B cell (primary cell): ENCODE data around the gene CDC73. TPM values are rescaled to one million over a fixed set of nuclear protein-coding genes. Genes with fewer than 3 reads are reported as not detected.

Experiments used
- ATAC-seq: fragments of 200-7000 bp; cut with Tn5 transposase; one replicate; pipeline ENCODE4 v1.10.0; 2021; ENCODE audit warnings: low read depth, mild to moderate bottlenecking, moderate number of reproducible peaks, moderate library complexity
- CTCF ChIA-PET: fragments of 350-600 bp; sonication (Branson Sonifier 250); formaldehyde crosslinking; loops from one replicate; lab custom pipeline; 2021; ENCODE audit warnings: antibody characterized with exemption, inconsistent platforms; lab: Charles Lee
- POLR2A ChIA-PET: fragments of 350-600 bp; sonication (Branson Sonifier 250); formaldehyde crosslinking; loops from one replicate; lab custom pipeline; 2021; ENCODE audit warnings: antibody characterized with exemption; lab: Charles Lee
- DNase-seq: peaks from one replicate; pipeline ENCODE4 v3.0.0; 2013
- H2AFZ ChIP-seq: 2 replicates; pipeline ENCODE4 v1.6.1; 2012; ENCODE audit warnings: mild to moderate bottlenecking, low read depth, low read length; ENCODE audit not compliant: insufficient read depth, poor library complexity, severe bottlenecking
- H3K27ac ChIP-seq, 2 donors: 1 replicate in 1 of 2; 2 replicates in 1 of 2; pipeline ENCODE4 v1.5.1; 2012 to 2013; ENCODE audit warnings: low read length in 2 of 2, mild to moderate bottlenecking in 2 of 2, moderate library complexity in 1 of 2
- H3K27me3 ChIP-seq, 4 experiments: fragments of 200-600 bp in 1 of 4; sonication (generic) in 1 of 4; replicated peaks in 1 of 4; 1 replicate in 2 of 4; 2 replicates in 2 of 4; pipeline versions ENCODE4 v1.6.1 to v1.7.0; 2013 to 2016; ENCODE audit warnings: low read length in 3 of 4, mild to moderate bottlenecking in 2 of 4, mixed read lengths in 1 of 4, moderate library complexity in 1 of 4; ENCODE audit not compliant: insufficient read depth in 4 of 4, control insufficient read depth in 3 of 4; ENCODE audit errors: control extremely low read depth in 1 of 4
- H3K36me3 ChIP-seq, 2 experiments: replicated peaks in 1 of 2; 1 replicate in 1 of 2; 2 replicates in 1 of 2; pipeline versions ENCODE4 v1.6.1 to v1.7.1; 2013; ENCODE audit warnings: low read length in 1 of 2; ENCODE audit not compliant: insufficient read depth in 2 of 2, control insufficient read depth in 1 of 2; ENCODE audit errors: control extremely low read depth in 1 of 2, extremely low read depth in 1 of 2
- H3K4me1 ChIP-seq, 2 donors: fragments of 200-600 bp in 1 of 2; sonication (generic) in 1 of 2; 1 replicate in 1 of 2; 2 replicates in 1 of 2; pipeline versions ENCODE4 v1.5.1 to v1.6.1; 2013 to 2017; ENCODE audit warnings: low read length in 2 of 2; ENCODE audit not compliant: control insufficient read depth in 2 of 2, insufficient read depth in 2 of 2
- H3K4me2 ChIP-seq: replicated peaks from 2 replicates; pipeline ENCODE3; 2012; ENCODE audit warnings: mild to moderate bottlenecking, low read depth, low read length; ENCODE audit not compliant: poor library complexity, severe bottlenecking
- H3K4me3 ChIP-seq, 5 experiments: fragments of 200-600 bp in 1 of 5; sonication (generic) in 1 of 5; 1 replicate in 3 of 5; 2 replicates in 2 of 5; pipeline versions ENCODE4 v1.5.1 to v1.7.0; 2011 to 2016; ENCODE audit warnings: low read length in 4 of 5, mild to moderate bottlenecking in 4 of 5, low read depth in 2 of 5, control low read depth in 1 of 5, moderate library complexity in 1 of 5; ENCODE audit not compliant: insufficient read depth in 1 of 5; ENCODE audit errors: control extremely low read depth in 1 of 5, extremely low read depth in 1 of 5
- H3K79me2 ChIP-seq: fragments of 200-600 bp; sonication (generic); one replicate; pipeline ENCODE4 v1.6.0; 2016; ENCODE audit warnings: low read length; ENCODE audit not compliant: control insufficient read depth, insufficient read depth
- H3K9ac ChIP-seq: fragments of 200-600 bp; sonication (generic); 2 replicates; pipeline ENCODE4 v1.6.1; 2017; ENCODE audit warnings: mild to moderate bottlenecking, low read length, moderate library complexity
- H3K9me3 ChIP-seq, 3 donors: one replicate each; pipeline versions ENCODE4 v1.6.1 to v1.7.1; 2013; ENCODE audit warnings: low read length in 2 of 3; ENCODE audit not compliant: control insufficient read depth in 2 of 3, insufficient read depth in 1 of 3; ENCODE audit errors: control extremely low read depth in 1 of 3
- H4K20me1 ChIP-seq: 2 replicates; pipeline ENCODE4 v1.6.0; 2012; ENCODE audit warnings: mild to moderate bottlenecking, low read length; ENCODE audit not compliant: insufficient read depth, control insufficient read depth, poor library complexity, severe bottlenecking
- H3K27ac Mint-ChIP-seq: one replicate; pipeline ENCODE4 v1.8.0; 2021; ENCODE audit warnings: mixed read lengths
- H3K27me3 Mint-ChIP-seq: one replicate; pipeline ENCODE4 v1.8.0; 2021; ENCODE audit warnings: mixed read lengths
- H3K4me1 Mint-ChIP-seq: one replicate; pipeline ENCODE4 v1.8.0; 2021; ENCODE audit warnings: mixed read lengths
- H3K4me3 Mint-ChIP-seq: one replicate; pipeline ENCODE4 v1.8.0; 2021; ENCODE audit warnings: mixed read lengths
- H3K9me3 Mint-ChIP-seq: one replicate; pipeline ENCODE4 v1.8.0; 2022; ENCODE audit warnings: mixed read lengths; ENCODE audit not compliant: insufficient read depth
- EZH2 ChIP-seq: IDR thresholded peaks from 2 replicates; pipeline ENCODE4 v1.6.1; 2012; ENCODE audit warnings: borderline replicate concordance, low read depth, mild to moderate bottlenecking, moderate library complexity, low read length; ENCODE audit not compliant: insufficient read depth, poor library complexity, severe bottlenecking
- WGBS: methylation state at CpG from one replicate; pipeline ENCODE4 v1.1.5; 2013; ENCODE audit warnings: missing lambda C conversion rate; ENCODE audit not compliant: insufficient coverage; 5-methylcytosine and 5-hydroxymethylcytosine counted together
- intact Hi-C: fragments of 100-400 bp; cut with micrococcal nuclease; formaldehyde crosslinking; loops from one replicate; pipeline ENCODE4 v1.10.0; 2022
- polyA plus RNA-seq: library from polyadenylated mRNA; depleted of rRNA; stranded (reverse); fragments of >200 nt; gene quantifications from 2 replicates; pipeline ENCODE4 v1.2.3, GENCODE V29; 2012
- total RNA-seq, 2 donors: library from RNA; stranded (reverse); fragments of 120-200 nt in 1 of 2; gene quantifications; 1 replicate in 1 of 2; 2 replicates in 1 of 2; pipeline versions ENCODE4 v1.2.3 to v1.2.4, GENCODE V29; 2013 to 2022
- TF ChIP-seq, protein P1 (sequence below): fragments of 200-600 bp; IDR thresholded peaks from one replicate; pipeline ENCODE4 v1.8.0; 2022; ENCODE audit warnings: antibody characterized with exemption, mild to moderate bottlenecking

Gene CDC73
- total and polyA plus RNA-seq, 2 donors (not counting 1 experiment from before 2014, with no cell fraction given) = 6.1 to 71.7 TPM

DNA sequence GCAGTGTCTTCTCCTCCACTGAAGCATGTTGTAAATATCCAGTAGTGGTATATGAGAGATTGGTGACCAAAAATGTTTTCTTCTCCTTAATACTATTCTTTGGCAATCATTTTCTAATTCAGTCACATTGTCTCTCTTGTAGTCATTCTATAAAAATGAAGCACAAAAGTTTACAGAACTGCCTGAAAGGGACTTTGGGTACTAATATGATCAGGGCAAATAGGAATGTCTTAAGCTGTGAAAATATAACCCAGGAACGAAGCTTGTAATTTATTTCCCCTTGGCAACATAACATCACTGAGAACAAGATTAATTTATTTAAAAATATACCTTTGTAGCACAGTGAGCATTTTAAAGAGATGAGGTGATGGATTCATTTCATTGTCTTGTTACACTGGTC, 59.7 kb downstream of the CDC73 start:
- no peak overlapping the region for H3K4me3 ChIP-seq
- Mint-ChIP-seq H3K4me3 (no peak overlapping the region), H3K27ac (no peak overlapping the region), H3K27me3 (no peaks in the 10 kb centered on the region), H3K4me1 (peaks cover 13% of the 10 kb centered on the region), H3K9me3 (no peaks in the 10 kb centered on the region)
- ATAC-seq = no peak
- H3K36me3 ChIP-seq = no peaks in the 10 kb centered on the region
- H3K27me3 ChIP-seq = no peaks in the 10 kb centered on the region
- peaks cover 14% of the 10 kb centered on the region for H3K79me2 ChIP-seq
- intact Hi-C loops = no loop called here
- no peak for DNase-seq
- peaks cover 4 to 9% of the 10 kb centered on the region in 2 donors for H3K4me1 ChIP-seq
- no peaks in the 10 kb centered on the region for H3K9me3 ChIP-seq
- ChIA-PET POLR2A (no interaction called here), CTCF (interaction anchor here (1.1 to 1.4 kb wide), 3 partner anchors 9 to 1116 kb away, joined by 3 to 5 read pairs (median 5); no protein-coding TSS in a partner anchor)
- no peak overlapping the region for H2AFZ ChIP-seq
- no peak overlapping the region for H3K27ac ChIP-seq
- TF ChIP-seq, protein P1, sequence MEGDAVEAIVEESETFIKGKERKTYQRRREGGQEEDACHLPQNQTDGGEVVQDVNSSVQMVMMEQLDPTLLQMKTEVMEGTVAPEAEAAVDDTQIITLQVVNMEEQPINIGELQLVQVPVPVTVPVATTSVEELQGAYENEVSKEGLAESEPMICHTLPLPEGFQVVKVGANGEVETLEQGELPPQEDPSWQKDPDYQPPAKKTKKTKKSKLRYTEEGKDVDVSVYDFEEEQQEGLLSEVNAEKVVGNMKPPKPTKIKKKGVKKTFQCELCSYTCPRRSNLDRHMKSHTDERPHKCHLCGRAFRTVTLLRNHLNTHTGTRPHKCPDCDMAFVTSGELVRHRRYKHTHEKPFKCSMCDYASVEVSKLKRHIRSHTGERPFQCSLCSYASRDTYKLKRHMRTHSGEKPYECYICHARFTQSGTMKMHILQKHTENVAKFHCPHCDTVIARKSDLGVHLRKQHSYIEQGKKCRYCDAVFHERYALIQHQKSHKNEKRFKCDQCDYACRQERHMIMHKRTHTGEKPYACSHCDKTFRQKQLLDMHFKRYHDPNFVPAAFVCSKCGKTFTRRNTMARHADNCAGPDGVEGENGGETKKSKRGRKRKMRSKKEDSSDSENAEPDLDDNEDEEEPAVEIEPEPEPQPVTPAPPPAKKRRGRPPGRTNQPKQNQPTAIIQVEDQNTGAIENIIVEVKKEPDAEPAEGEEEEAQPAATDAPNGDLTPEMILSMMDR = no peak
- no peak for TF ChIP-seq EZH2
- H3K9ac ChIP-seq = no peak overlapping the region
- WGBS = no CpG with 5 or more reads among the region's 1 CpG
- H3K4me2 ChIP-seq = no peak overlapping the region
- H4K20me1 ChIP-seq = peaks cover 15% of the 10 kb centered on the region

DNA sequence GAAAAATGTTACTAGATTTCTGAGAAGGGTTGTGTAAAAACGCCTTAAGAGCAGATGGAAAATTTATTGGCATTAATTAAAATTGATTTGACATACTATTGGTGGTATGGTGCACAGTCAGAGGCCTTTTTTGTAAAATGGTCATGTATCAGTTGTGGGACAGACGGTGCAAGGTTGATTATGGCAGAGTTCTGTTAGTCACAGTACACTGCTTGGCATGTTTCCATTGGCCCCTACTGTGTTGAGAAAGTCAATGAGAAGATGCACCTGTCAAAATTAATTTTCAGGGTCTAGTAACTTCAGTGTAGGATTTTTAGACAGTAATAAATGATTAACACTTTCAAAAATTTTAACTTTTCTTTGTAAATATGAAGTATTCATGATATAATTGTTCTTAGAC, 60.2 kb downstream of the CDC73 start:
- H3K4me1 Mint-ChIP-seq = peaks cover 17% of the 10 kb centered on the region
- Histone ChIP-seq H3K79me2 (peaks cover 14% of the 10 kb centered on the region), H3K4me1 (peaks cover 4 to 13% of the 10 kb centered on the region in 2 donors), H3K4me3 (no peak overlapping the region), H4K20me1 (peaks cover 15% of the 10 kb centered on the region), H3K27me3 (no peaks in the 10 kb centered on the region), H3K9ac (no peak overlapping the region), H3K4me2 (no peak overlapping the region), H2AFZ (no peak overlapping the region), H3K9me3 (no peaks in the 10 kb centered on the region), H3K36me3 (no peaks in the 10 kb centered on the region), H3K27ac (no peak overlapping the region)
- intact Hi-C loops = no loop called here
- ChIA-PET CTCF (interaction anchor here (1.4 kb wide), 1 partner anchor 1115 kb away, joined by 5 read pairs; no protein-coding TSS in a partner anchor), POLR2A (no interaction called here)
- no peak for ATAC-seq
- 76% methylated on average over 2 of the region's 2 CpGs for WGBS
- no peak overlapping the region for H3K4me3 Mint-ChIP-seq
- no peak overlapping the region for H3K27ac Mint-ChIP-seq
- TF ChIP-seq, protein P1 = no peak
- TF ChIP-seq EZH2 = no peak
- no peaks in the 10 kb centered on the region for H3K27me3 Mint-ChIP-seq
- no peaks in the 10 kb centered on the region for H3K9me3 Mint-ChIP-seq
- no peak for DNase-seq
